Omental fat pad (tissue), 4 donors: Measurements from ENCODE around the gene DKKL1. TPM values are rescaled to one million over a fixed set of nuclear protein-coding genes. Genes with fewer than 3 reads are reported as not detected.

Experiments used
- ATAC-seq: fragments of 150-250 bp; one replicate; pipeline ENCODE4 v1.9.1; 2016; ENCODE audit warnings: mild to moderate bottlenecking, moderate library complexity; ENCODE audit not compliant: low FRiP score
- DNase-seq: peaks from one replicate; pipeline ENCODE4 v3.0.0-alpha.2; 2019; ENCODE audit warnings: low spot score
- total RNA-seq, 4 donors: library from RNA; depleted of rRNA; stranded (reverse); fragments of >200 nt; gene quantifications; one replicate each; pipeline ENCODE4 v1.1.0, GENCODE V29; 2016
- TF ChIP-seq, protein P1 (sequence below), 3 donors: fragments of 450-650 bp; IDR thresholded peaks; one replicate each; pipeline ENCODE4 v1.5.1; 2016 to 2017; ENCODE audit warnings: antibody characterized with exemption in 3 of 3, mild to moderate bottlenecking in 3 of 3, moderate library complexity in 2 of 3

Gene DKKL1
- total RNA-seq, 4 donors from 2014 or later = not detected

DNA sequence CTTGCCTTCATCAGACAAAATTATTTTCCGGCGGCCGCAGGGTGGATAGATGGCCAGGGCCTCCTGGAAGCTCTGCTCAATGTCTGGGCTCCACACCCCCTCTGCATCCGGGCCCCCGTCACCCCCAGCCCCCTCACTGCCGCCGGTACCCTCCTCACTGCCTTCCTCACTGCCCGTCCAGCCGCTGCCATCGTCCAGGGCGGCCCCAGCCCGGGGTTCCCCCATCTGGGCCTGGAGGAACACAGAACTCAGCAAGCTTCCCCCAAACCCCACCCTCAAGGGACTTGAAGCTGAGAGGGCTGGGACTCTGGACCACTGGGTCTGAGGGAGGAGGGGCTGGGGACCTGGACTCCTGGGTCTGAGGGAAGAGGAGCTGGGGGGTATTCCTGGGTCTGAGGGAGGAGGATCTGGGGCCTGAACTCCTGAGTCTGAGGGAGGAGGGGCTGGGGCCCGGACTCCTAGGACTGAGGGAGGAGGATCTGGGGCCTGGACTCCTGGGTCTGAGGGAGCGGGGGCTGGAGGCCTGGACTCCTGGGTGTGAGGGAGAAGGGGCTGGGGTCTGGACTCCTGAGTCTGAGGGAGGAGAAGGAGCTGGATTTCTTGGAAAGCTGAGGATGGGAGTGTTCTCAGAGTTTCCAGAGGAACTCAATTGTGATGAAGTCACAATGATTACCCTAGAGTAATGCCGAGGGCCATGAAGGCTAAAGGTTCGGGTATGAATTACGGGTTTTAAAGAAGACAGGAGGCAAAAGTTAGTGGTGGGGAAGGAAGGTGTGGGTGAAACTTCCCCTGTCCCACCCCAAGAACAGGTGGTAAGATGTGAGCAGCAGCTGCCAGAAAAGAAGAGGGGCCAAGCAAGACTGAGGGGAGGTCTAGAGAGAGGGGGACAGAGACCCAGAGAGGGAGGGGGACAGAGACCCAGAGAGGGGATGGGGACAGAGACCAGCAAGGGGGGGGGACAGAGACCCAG, 3.5 kb upstream of the DKKL1 start:
- DNase-seq = no peak
- TF ChIP-seq, protein P1, sequence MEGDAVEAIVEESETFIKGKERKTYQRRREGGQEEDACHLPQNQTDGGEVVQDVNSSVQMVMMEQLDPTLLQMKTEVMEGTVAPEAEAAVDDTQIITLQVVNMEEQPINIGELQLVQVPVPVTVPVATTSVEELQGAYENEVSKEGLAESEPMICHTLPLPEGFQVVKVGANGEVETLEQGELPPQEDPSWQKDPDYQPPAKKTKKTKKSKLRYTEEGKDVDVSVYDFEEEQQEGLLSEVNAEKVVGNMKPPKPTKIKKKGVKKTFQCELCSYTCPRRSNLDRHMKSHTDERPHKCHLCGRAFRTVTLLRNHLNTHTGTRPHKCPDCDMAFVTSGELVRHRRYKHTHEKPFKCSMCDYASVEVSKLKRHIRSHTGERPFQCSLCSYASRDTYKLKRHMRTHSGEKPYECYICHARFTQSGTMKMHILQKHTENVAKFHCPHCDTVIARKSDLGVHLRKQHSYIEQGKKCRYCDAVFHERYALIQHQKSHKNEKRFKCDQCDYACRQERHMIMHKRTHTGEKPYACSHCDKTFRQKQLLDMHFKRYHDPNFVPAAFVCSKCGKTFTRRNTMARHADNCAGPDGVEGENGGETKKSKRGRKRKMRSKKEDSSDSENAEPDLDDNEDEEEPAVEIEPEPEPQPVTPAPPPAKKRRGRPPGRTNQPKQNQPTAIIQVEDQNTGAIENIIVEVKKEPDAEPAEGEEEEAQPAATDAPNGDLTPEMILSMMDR (IDR thresholded peaks at IDR 0.05) = no peak
- ATAC-seq = no peak

DNA sequence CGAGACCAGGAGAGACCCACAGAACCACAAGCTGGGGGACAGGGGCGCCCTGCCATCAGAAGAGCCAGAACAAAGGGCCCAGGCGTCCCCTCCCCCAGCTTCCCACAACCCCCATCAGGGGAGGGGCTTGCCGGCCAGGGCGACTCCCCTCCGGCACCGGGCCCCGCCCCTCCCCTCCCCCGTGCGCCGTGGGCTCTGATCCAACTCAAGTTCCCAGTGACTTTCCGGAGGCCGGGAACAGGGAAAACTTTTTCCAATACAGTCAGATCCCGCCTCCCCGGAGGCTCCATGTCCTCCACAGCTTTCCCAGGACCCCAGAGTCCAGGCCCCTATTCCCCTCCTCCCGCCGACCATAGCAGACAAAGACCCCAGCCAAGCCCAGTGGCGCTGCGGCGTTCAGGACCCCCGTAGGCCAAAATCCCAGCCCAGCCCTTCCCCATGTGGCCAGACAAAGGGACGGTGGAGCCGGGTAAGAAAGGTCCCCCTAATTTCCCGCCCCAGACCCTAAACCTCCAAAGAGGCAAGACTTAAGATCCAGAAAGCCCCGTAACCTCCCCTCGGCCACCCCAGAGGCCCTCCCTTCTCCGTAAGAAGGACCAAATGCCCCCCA, 2.1 kb upstream of the DKKL1 start:
- DNase-seq = peak; percentile 68
- TF ChIP-seq, protein P1 (IDR thresholded peaks at IDR 0.05) = no peak
- ATAC-seq = peak; percentile 18

DNA sequence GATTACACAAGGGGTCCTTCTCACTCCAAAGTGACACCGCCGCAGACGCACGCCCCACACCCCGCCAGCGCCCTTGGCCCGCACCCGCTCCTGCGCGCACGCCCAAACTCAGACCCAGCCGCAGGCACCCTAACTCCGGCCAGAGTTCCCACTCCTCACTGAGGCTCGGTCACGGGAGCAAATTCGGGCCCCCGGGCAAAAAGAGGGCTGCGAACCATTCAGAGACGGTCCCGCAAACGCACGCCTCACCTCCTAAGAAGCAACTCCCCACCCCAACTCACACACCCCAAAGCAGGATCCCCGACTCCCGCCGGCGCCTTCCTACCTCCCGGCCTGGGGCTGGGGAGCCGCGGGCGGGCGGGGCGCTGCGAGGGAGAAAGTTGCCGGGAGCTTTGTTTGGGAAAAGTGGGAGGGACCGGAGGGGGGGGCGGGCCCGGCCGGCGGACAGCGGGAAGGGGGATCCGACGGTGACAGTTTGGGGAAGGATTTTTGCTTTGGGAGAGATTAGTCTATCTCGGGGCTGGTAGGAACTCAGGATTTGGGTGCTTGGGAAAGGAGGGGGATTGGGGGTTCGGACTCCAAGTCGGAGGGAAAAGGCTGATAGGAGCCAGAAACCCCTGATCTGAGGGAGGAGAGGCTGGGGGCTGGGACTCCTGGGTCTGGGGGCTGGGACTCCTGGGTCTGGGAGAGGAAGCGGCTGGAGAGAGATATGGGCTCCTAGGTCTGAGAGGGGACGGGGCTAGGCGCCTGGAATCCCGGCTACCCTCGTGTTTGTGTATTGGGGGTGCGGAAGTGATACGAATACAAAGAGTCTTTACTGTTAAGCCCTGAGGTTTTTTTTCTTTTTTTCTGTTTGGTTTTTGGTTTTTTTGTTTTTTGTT, 1.4 kb upstream of the DKKL1 start, which contains the start of gene TEAD2:
Gene TEAD2, minus strand, starts transcription at position 369 of the 881 bp plus-strand sequence. CDS start 2,341 bp downstream, outside the sequence.
- ATAC-seq = peak; percentile 22
- TF ChIP-seq, protein P1 (IDR thresholded peaks at IDR 0.05) = no peak

DNA sequence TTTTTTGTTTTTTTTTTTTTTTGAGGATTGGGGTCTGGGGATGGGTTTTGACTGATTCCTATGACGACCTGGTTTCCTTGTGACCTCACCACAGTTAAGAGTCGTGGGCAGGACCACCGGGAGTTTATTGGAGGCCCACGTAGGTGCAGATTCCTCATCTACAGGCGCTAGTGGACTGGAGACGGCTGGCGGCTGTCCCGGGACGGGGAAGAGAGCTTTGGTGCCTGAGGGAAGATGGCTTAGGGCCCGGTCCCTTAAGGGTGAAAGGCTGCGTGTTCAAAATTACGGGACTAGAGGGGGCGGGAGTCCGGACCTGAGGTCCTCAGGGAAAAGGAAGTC, 779 bp upstream of the DKKL1 start:
- TF ChIP-seq, protein P1 (IDR thresholded peaks at IDR 0.05) = no peak
- DNase-seq (no peak), ATAC-seq (no peak)

More for the DNA sequence above, 1.4 kb upstream of the DKKL1 start, which contains the start of gene TEAD2:
- DNase-seq = no peak

DNA sequence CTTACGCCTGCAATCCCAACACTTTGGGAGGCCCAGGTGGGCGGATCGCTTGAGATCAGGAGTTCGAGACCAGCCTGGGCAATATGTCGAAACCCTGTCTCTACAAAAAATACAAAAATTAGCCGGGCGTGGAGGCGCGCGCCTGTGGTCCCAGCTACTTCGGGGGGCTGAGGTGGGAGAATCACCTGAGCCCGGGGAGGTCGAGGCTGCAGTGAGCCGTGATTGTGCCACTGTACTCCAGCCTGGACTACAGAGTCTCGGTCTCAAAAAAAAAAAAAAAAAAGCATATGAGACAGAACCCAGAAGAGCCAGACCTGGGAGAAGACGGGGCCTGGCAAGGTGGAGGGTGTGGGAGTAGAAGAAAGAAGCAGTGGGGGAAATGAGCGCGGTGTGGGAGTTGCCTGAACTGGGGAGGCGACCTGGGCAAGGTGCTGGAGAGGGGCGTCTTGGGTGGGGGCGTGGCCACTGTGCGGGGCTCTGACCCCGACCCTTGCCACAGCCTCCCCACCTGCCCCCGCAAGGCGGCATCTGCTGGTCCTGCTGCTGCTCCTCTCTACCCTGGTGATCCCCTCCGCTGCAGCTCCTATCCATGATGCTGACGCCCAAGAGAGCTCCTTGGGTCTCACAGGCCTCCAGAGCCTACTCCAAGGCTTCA, 533 bp downstream of the DKKL1 start:
- DNase-seq = no peak
- no peak for ATAC-seq

DNA sequence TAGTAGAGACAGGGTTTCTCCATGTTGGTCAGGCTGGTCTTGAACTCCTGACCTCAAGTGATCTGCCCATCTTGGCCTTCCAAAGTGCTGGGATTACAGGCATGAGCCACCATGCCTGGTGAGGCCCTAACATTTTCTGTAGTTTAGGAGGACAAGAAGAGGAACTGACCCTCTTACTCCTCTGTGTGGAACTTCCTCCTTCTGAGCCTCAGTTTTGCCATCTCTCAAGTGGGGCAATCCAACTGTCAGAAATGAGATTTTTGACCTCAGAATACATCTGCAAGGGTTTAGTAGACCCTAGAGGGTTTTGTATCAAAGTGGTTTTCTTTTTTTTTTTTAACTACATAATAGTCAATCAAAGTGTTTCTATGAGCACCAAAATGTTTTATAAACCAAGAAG, 2.4 kb downstream of the DKKL1 start:
- TF ChIP-seq, protein P1 (IDR thresholded peaks at IDR 0.05) = no peak
- no peak for ATAC-seq
- DNase-seq = no peak

More for the DNA sequence above, 533 bp downstream of the DKKL1 start:
- TF ChIP-seq, protein P1 (IDR thresholded peaks at IDR 0.05) = no peak
